K562 (cell line): Measurements from ENCODE around the gene KNTC1. TPM values are rescaled to one million over a fixed set of nuclear protein-coding genes. Genes with fewer than 3 reads are reported as not detected.
A peak's percentile ranks its signal among the peaks of the same experiment; 100 is the strongest.

ENCODE experiments used
- ATAC-seq: fragments of 200-7000 bp; cut with Tn5 transposase; 3 replicates; pipeline ENCODE4 v1.9.1; 2020; ENCODE audit warnings: moderate library complexity
- BruUV-seq: library from RNA; stranded (reverse); fragments of 400-500 nt; replicated peaks from 2 replicates; lab custom pipeline; 2021; lab: Mats Ljungman, UMichigan
- CTCF ChIA-PET: fragments of 300-600 bp; formaldehyde crosslinking; extraction: SDS; loops from one replicate; lab custom pipeline; 2021; ENCODE audit warnings: low intra/inter-chr PET ratio; lab: Yijun Ruan, JAX
- POLR2A ChIA-PET: fragments of 300-600, 350-650 bp; sonication (Branson Sonifier 250); formaldehyde crosslinking; extraction: SDS; loops from one replicate; lab custom pipeline; 2021; ENCODE audit warnings: antibody characterized with exemption, inconsistent platforms; lab: Yijun Ruan, JAX
- DNase-seq, 4 experiments: peaks; one replicate each; pipeline versions ENCODE4 v3.0.0 to v3.0.0-alpha.2; 2011 to 2018; ENCODE audit warnings: low spot score in 3 of 4, mixed read lengths in 3 of 4; ENCODE audit errors: extremely low read depth in 1 of 4
- FAIRE-seq: peaks from 2 replicates; lab custom pipeline; 2011; peaks lifted over from hg19 to GRCh38; lab: Jason Lieb, UNC
- H2AFZ ChIP-seq: 2 replicates; pipeline ENCODE4 v1.6.0; 2011; ENCODE audit warnings: low read depth, low read length, control low read depth, inconsistent platforms
- H3K27ac ChIP-seq: fragments of 200-600 bp; 3 replicates; pipeline ENCODE4 v1.8.0; 2011; ENCODE audit warnings: low read depth, mild to moderate bottlenecking, control low read depth, inconsistent platforms, low read length, moderate library complexity, mixed read lengths; ENCODE audit errors: extremely low read depth
- H3K27me3 ChIP-seq, 2 experiments: fragments of 300-600 bp in 1 of 2; 2 replicates in 1 of 2; 3 replicates in 1 of 2; pipeline versions ENCODE4 v1.6.0 to v1.8.0; 2011; ENCODE audit warnings: inconsistent platforms in 2 of 2, low read length in 2 of 2, mild to moderate bottlenecking in 1 of 2, mixed read lengths in 1 of 2, moderate library complexity in 1 of 2; ENCODE audit not compliant: control insufficient read depth in 2 of 2, insufficient read depth in 2 of 2
- H3K36me3 ChIP-seq: fragments of 300-600 bp; 3 replicates; pipeline ENCODE4 v1.8.0; 2011; ENCODE audit warnings: mild to moderate bottlenecking, low read length, inconsistent platforms; ENCODE audit not compliant: control insufficient read depth, insufficient read depth
- H3K4me1 ChIP-seq, 2 experiments: fragments of 200-600 bp in 1 of 2; replicated peaks in 1 of 2; 2 replicates in 1 of 2; 3 replicates in 1 of 2; pipeline versions ENCODE4 v1.5.1 to v1.8.0; 2011; ENCODE audit warnings: inconsistent platforms in 2 of 2, low read length in 2 of 2, mild to moderate bottlenecking in 1 of 2, mixed read lengths in 1 of 2, moderate library complexity in 1 of 2; ENCODE audit not compliant: control insufficient read depth in 2 of 2, insufficient read depth in 2 of 2
- H3K4me2 ChIP-seq: 2 replicates; pipeline ENCODE4 v1.6.1; 2011; ENCODE audit warnings: low read length, control low read depth, inconsistent platforms, mixed read lengths; ENCODE audit not compliant: insufficient read depth
- H3K4me3 ChIP-seq: fragments of 200-600 bp; sonication (generic), shearing (Covaris generic); 2 replicates; pipeline ENCODE4 v1.5.1; 2016; ENCODE audit warnings: control low read depth, inconsistent platforms
- H3K79me2 ChIP-seq: fragments of 200-600 bp; 3 replicates; pipeline ENCODE4 v1.8.0; 2011; ENCODE audit warnings: low read length, inconsistent platforms; ENCODE audit not compliant: control insufficient read depth, insufficient read depth
- H3K9ac ChIP-seq, 2 experiments: 2 replicates each; pipeline versions ENCODE4 v1.6.0 to v1.6.1; 2011; ENCODE audit warnings: low read depth in 2 of 2, low read length in 2 of 2, control low read depth in 1 of 2, inconsistent platforms in 1 of 2, mild to moderate bottlenecking in 1 of 2, mixed read lengths in 1 of 2; ENCODE audit not compliant: insufficient read depth in 1 of 2
- H3K9me1 ChIP-seq: one replicate; pipeline ENCODE4 v1.6.0; 2011; ENCODE audit warnings: inconsistent platforms, mild to moderate bottlenecking, low read length, moderate library complexity; ENCODE audit not compliant: control insufficient read depth, insufficient read depth
- H3K9me3 ChIP-seq: replicated peaks from 2 replicates; pipeline ENCODE4 v1.5.1; 2011; ENCODE audit warnings: low read depth, low read length, inconsistent platforms; ENCODE audit not compliant: control insufficient read depth, insufficient read depth
- H4K20me1 ChIP-seq: replicated peaks from 2 replicates; pipeline ENCODE4 v1.6.1; 2011; ENCODE audit warnings: low read length, inconsistent platforms, mixed read lengths; ENCODE audit not compliant: control insufficient read depth, insufficient read depth
- ARID3A ChIP-seq: IDR thresholded peaks from 2 replicates; pipeline ENCODE4 v1.6.1; 2012; ENCODE audit warnings: low read depth, low read length, improper control_type of control experiment, borderline replicate concordance
- FOXA1 ChIP-seq: fragments of 450-650 bp; IDR thresholded peaks from 2 replicates; pipeline ENCODE4 v1.6.1; 2016; ENCODE audit warnings: mild to moderate bottlenecking, borderline replicate concordance
- PATZ1 ChIP-seq: fragments of 250-450 bp; sonication (Bioruptor Pico); IDR thresholded peaks from 2 replicates; pipeline ENCODE4 v1.5.0; 2020; ENCODE audit warnings: mild to moderate bottlenecking, borderline replicate concordance
- PCBP1 ChIP-seq: fragments of 200-400 bp; formaldehyde crosslinking; IDR thresholded peaks from 2 replicates; pipeline ENCODE4 v1.6.1; 2018; ENCODE audit warnings: mild to moderate bottlenecking, low read depth, low read length; ENCODE audit not compliant: poor library complexity, severe bottlenecking
- PHF20 ChIP-seq: fragments of 450-650 bp; IDR thresholded peaks from 2 replicates; pipeline ENCODE4 v1.6.1; 2018; ENCODE audit not compliant: partially characterized antibody
- SAP30 ChIP-seq: fragments of 200-600 bp; sonication (generic); IDR thresholded peaks from 2 replicates; pipeline ENCODE4 v1.6.1; 2012; ENCODE audit warnings: borderline replicate concordance, low read depth, mild to moderate bottlenecking, moderate library complexity, low read length, control low read depth, inconsistent platforms; ENCODE audit not compliant: insufficient read depth, poor library complexity, severe bottlenecking
- ZNF140 ChIP-seq: fragments of 250-450 bp; sonication (Bioruptor Pico); IDR thresholded peaks from 2 replicates; pipeline ENCODE4 v1.8.0; 2021; ENCODE audit warnings: moderate library complexity, mild to moderate bottlenecking, inconsistent platforms
- WGBS: fragments of 100-300 bp; shearing (Covaris generic); methylation state at CpG from one replicate; pipeline ENCODE4 v1.1.6; 2016; ENCODE audit warnings: low coverage, mixed read lengths; ENCODE audit not compliant: insufficient coverage; ENCODE audit errors: missing lambda C conversion rate; 5-methylcytosine and 5-hydroxymethylcytosine counted together
- in situ Hi-C: fragments of 300-500 bp; cut with MboI; formaldehyde crosslinking; loops from 4 replicates; pipeline ENCODE4 v1.15.0; 2018; ENCODE audit warnings: inconsistent platforms, mixed read lengths
- intact Hi-C: fragments of 100-400 bp; cut with micrococcal nuclease; formaldehyde crosslinking; loops from 2 replicates; pipeline ENCODE4 v1.14.2; 2022
- polyA plus RNA-seq, 8 experiments: library from polyadenylated mRNA; depleted of rRNA in 4 of 8; stranded (reverse) in 5 of 8; unstranded in 3 of 8; fragments of >200 nt; fragmentation: Nextera tagmentation in 2 of 8; fragmentation: Illumina TruSeq in 1 of 8; extraction: Ambion mirVana in 2 of 8; extraction: Trizol in 1 of 8; gene quantifications; 2 replicates each; pipeline versions ENCODE4 v1.2.1 to v1.2.3, GENCODE V29; 2011 to 2014; ENCODE audit warnings: inconsistent platforms in 1 of 8, missing spikeins in 1 of 8
- total RNA-seq, 7 experiments: library from RNA; depleted of rRNA in 6 of 7; stranded (reverse); fragments of >200 nt in 6 of 7; fragmentation: Illumina TruSeq in 2 of 7; extraction: Trizol in 2 of 7; gene quantifications; 2 replicates each; pipeline versions ENCODE4 v1.2.1 to v1.2.3, GENCODE V29; 2011 to 2021; ENCODE audit warnings: low replicate concordance in 1 of 7
- TF ChIP-seq, protein P1 (sequence below): IDR thresholded peaks from 2 replicates; pipeline ENCODE4 v1.6.1; 2011; ENCODE audit not compliant: insufficient read length; ENCODE audit errors: extremely low read depth

The KNTC1 gene
- total and polyA plus RNA-seq, 9 of the 15 experiments (the other 6 are each of a cell fraction or from before 2014, with no cell fraction given): 38.9 to 135 (median 99.6) TPM

- TF ChIP-seq SAP30 (peak; percentile 8), ZNF140 (CRISPR knock-in tag) (no peak), PCBP1 (peak; percentile 71), FOXA1 (no peak), PHF20 (peak; percentile 31)
Measured at GRCh38 chr12:122499991-122500684, 26.9 kb upstream of the KNTC1 start (continued).

DNA sequence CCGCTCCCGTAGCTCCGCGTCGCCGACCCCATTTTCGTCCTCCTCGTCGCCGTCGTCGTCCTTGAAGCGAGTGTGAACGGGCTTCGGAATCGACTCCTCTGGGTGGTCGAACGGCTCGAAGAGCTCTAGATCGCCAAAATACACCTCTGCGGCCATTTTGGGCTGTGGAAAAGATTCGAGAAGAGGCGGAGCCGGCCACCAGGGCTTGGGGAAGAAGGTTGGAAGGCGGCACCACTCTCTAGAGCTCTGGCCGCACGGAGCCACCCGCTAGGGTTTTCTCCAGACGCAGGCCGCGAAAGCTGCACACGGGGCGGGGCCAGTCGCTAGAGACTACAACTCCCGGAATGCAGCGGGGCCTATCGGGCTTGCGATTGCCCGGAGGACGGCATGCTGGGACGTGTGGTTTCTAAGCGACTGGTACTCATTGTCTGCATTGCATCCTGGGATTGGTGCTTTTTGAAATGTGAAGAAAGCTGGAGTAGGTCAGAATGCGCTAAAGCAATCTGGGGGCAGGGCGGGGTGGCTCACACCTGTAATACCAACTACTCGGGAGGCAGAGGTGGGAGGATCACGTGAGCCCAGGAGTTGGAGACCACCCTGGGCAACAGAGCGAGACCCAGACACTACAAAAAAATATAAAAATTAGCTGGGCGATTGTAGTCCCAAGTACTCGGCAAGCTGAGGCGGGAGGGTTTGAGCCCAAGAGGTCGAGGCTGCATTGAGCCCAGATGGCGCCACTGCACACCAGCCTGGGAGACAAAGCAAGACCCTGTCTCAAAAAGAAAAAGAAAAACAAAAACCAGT lies 26.2 kb upstream of the KNTC1 start, which contains the start of gene ZCCHC8:
Gene ZCCHC8 (minus strand): TSS at position 248 of the 804 bp plus-strand sequence. CDS start 92 bp downstream, at position 156.
- Histone ChIP-seq H3K4me3 (peak within 1 kb of the TSS; percentile 94), H3K4me2 (peak within 1 kb of the TSS; percentile 95), H3K27me3 (no peaks in the 10 kb centered on the region), H3K9me3 (no peaks in the 10 kb centered on the region), H3K36me3 (peaks cover 41% of the 10 kb centered on the region), H3K79me2 (peaks cover 48% of the 10 kb centered on the region), H4K20me1 (no peaks in the 10 kb centered on the region), H3K27ac (peak within 1 kb of the TSS; percentile 99), H3K4me1 (peaks cover 6 to 11% of the 10 kb centered on the region in 2 experiments; a peak in 3 of 5 replicates), H2AFZ (peak within 1 kb of the TSS; percentile 95), H3K9ac (peak within 1 kb of the TSS; percentile 99), H3K9me1 (no peaks in the 10 kb centered on the region)
- in situ Hi-C loops (no loop called here), intact Hi-C loops (loop anchor here (1.0 kb wide), 1 partner anchor 26 kb away; the partner anchor contains the start of gene KNTC1)
- POLR2A ChIA-PET: interaction anchor here (0.6 to 9.6 kb wide), 21 partner anchors 10 to 1155 kb away, joined by 3 to 125 read pairs (median 5); partner anchors contain the start of genes KNTC1 and RSRC2
- peak; percentile 91 for ATAC-seq
- BruUV-seq: no TSS peak
- FAIRE-seq: peak; percentile 96
- WGBS: 2% methylated on average over 51 of the region's 52 CpGs
- peak; percentile 89 to 99 (median 92) for DNase-seq
- CTCF ChIA-PET: no interaction called here
- TF ChIP-seq PATZ1 (CRISPR knock-in tag) (no peak), ARID3A (peak; percentile 28; the same call in 1 of the 2 replicates)
- TF ChIP-seq, protein P1, sequence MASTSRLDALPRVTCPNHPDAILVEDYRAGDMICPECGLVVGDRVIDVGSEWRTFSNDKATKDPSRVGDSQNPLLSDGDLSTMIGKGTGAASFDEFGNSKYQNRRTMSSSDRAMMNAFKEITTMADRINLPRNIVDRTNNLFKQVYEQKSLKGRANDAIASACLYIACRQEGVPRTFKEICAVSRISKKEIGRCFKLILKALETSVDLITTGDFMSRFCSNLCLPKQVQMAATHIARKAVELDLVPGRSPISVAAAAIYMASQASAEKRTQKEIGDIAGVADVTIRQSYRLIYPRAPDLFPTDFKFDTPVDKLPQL: peak; percentile 36
